Measurements from ENCODE around the gene CIC. TPM values are rescaled to one million over a fixed set of nuclear protein-coding genes. Genes with fewer than 3 reads are reported as not detected.

CIC gene
- total and polyA plus RNA-seq, 9 of the 15 experiments (the other 6 are each of a cell fraction or from before 2014, with no cell fraction given), result 0.07 to 44.7 (median 8.6) TPM

DNA sequence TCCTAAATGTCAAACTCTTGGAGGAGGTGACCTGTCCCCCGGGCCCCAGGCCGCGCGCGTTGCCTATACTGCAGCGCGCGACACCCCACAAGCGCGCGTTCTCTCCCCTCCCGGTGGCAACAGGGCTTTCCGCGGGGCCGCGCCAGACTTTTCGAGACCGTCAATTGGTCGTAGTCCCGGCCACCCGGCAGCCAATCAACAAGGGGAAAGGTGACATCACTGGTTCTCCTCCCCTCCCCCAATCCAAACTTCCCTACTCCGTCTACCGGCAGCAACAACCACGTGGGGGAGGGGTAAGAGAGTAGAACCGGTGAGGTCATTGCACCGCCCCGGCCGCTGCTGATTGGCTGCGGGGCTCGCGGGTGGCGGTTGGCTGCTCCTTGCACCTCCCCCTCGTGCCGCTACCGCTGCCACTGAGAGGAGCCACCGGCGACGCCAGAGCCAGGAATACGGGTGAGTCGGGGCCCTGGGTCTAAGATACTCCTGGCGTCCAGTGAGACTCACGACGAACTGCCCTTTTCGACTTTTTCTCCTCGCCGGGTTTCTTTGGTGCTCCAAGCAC, 829 bp upstream of the CIC start:
- ChIA-PET CTCF (ENCODE audit: low intra/inter-chr PET ratio) (no interaction called here), POLR2A (interaction anchor here (1.0 to 1.1 kb wide), 2 partner anchors 11 to 25 kb away, joined by 3 to 4 read pairs; no protein-coding TSS in a partner anchor)
- FAIRE-seq, result no peak
- Histone ChIP-seq H3K79me2 (ENCODE audit: control insufficient read depth, insufficient read depth, low read length) (peaks cover 24% of the 10 kb centered on the region), H3K4me1 (replicated peaks in 1 of 2; ENCODE audit: control insufficient read depth in 2 of 2, insufficient read depth in 2 of 2, low read length in 2 of 2) (peaks cover 17 to 45% of the 10 kb centered on the region in 2 experiments), H3K4me2 (ENCODE audit: insufficient read depth, low read length) (peak overlapping the region; percentile 96), H3K4me3 (peak overlapping the region; percentile 54), H2AFZ (ENCODE audit: low read depth, low read length) (peak overlapping the region; percentile 97), H3K9me1 (ENCODE audit: control insufficient read depth, insufficient read depth, low read length) (no peaks in the 10 kb centered on the region), H3K27me3 (ENCODE audit: control insufficient read depth in 2 of 2, insufficient read depth in 2 of 2, low read length in 2 of 2) (no peaks in the 10 kb centered on the region), H3K9me3 (replicated peaks; ENCODE audit: control insufficient read depth, insufficient read depth, low read depth, low read length) (no peaks in the 10 kb centered on the region), H3K36me3 (ENCODE audit: control insufficient read depth, insufficient read depth, low read length) (peaks cover 22% of the 10 kb centered on the region; the same call in 2 of the 3 replicates), H4K20me1 (replicated peaks; ENCODE audit: control insufficient read depth, insufficient read depth, low read length) (no peaks in the 10 kb centered on the region), H3K9ac (ENCODE audit: insufficient read depth in 1 of 2, low read depth in 2 of 2, low read length in 2 of 2) (peak overlapping the region; percentile 98 to 99), H3K27ac (ENCODE audit: extremely low read depth, low read depth, low read length) (peak overlapping the region; percentile 98)
- DNase-seq (ENCODE audit: extremely low read depth in 1 of 4, low spot score in 3 of 4), result peak; percentile 88 to 100 (median 93)
- WGBS (ENCODE audit: insufficient coverage, low coverage, missing lambda C conversion rate), result under 1% methylated on average over 45 of the region's 46 CpGs
- BruUV-seq (replicated peaks), result no TSS peak
- intact Hi-C loops (cut with micrococcal nuclease) (loop anchor here (2.0 kb wide), 1 partner anchor 13 kb away; the partner anchor contains the start of gene ERF), in situ Hi-C loops (cut with MboI) (no loop called here)
- peak; percentile 84 for ATAC-seq
- no peak for TF ChIP-seq ZC3H4 (CRISPR knock-in tag; IDR thresholded peaks at IDR 0.05; ENCODE audit: borderline replicate concordance)
- peak; percentile 65 to 71; a peak in 3 of 4 replicates for TF ChIP-seq NRF1 (conservative IDR thresholded peaks at IDR 0.05 in 1 of 2, IDR thresholded peaks at IDR 0.05 in 1 of 2)
- no peak for TF ChIP-seq SRSF1 (IDR thresholded peaks at IDR 0.05; ENCODE audit: low read depth, low read length)
- TF ChIP-seq TCF7L2 (IDR thresholded peaks at IDR 0.05; ENCODE audit: low read depth, low read length), result no peak
- no peak for TF ChIP-seq ZNF740 (CRISPR knock-in tag; IDR thresholded peaks at IDR 0.05)
- TF ChIP-seq ZNF740 (tag; IDR thresholded peaks at IDR 0.05), result no peak
- TF ChIP-seq NELFE (IDR thresholded peaks at IDR 0.05; ENCODE audit: insufficient read depth, insufficient read length), result no peak
- no peak for TF ChIP-seq SNAPC5 (CRISPR knock-in tag; IDR thresholded peaks at IDR 0.05)
- TF ChIP-seq SIRT6 (IDR thresholded peaks at IDR 0.05; ENCODE audit: low read depth, low read length), result no peak
- no peak for TF ChIP-seq BRF2 (IDR thresholded peaks at IDR 0.05; ENCODE audit: borderline replicate concordance, insufficient read depth, insufficient read length)
- peak; percentile 73 for TF ChIP-seq POLR2A (conservative IDR thresholded peaks at IDR 0.05)
- 0 out of 2 replicates have a peak, but pooled peaks have one; percentile 44 for TF ChIP-seq E2F4 (CRISPR knock-in tag; IDR thresholded peaks at IDR 0.05; ENCODE audit: low read depth)
- peak; percentile 100 for TF ChIP-seq ATF7 (IDR thresholded peaks at IDR 0.05)
- TF ChIP-seq ZEB2 (IDR thresholded peaks at IDR 0.05), result no peak
- no peak for TF ChIP-seq EWSR1 (IDR thresholded peaks at IDR 0.05; ENCODE audit: borderline replicate concordance, low read depth, partially characterized antibody)
- TF ChIP-seq, protein P1, sequence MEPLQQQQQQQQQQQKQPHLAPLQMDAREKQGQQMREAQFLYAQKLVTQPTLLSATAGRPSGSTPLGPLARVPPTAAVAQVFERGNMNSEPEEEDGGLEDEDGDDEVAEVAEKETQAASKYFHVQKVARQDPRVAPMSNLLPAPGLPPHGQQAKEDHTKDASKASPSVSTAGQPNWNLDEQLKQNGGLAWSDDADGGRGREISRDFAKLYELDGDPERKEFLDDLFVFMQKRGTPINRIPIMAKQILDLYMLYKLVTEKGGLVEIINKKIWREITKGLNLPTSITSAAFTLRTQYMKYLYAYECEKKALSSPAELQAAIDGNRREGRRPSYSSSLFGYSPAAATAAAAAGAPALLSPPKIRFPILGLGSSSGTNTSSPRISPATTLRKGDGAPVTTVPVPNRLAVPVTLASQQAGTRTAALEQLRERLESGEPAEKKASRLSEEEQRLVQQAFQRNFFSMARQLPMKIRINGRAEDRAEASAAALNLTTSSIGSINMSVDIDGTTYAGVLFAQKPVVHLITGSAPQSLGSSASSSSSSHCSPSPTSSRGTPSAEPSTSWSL (CRISPR knock-in tag; IDR thresholded peaks at IDR 0.05; ENCODE audit: borderline replicate concordance), result peak; percentile 79; the same call in 1 of the 2 replicates
- TF ChIP-seq ZNF282 (CRISPR knock-in tag; IDR thresholded peaks at IDR 0.05), result no peak
- TF ChIP-seq ZNF780A (CRISPR knock-in tag; IDR thresholded peaks at IDR 0.05), result no peak
- TF ChIP-seq SP1 (CRISPR knock-in tag; IDR thresholded peaks at IDR 0.05), result no peak
